SK-N-MC (cell line): Measurements from ENCODE around the gene LRFN4.

Experiments
- EZH2 ChIP-seq: fragments of 200-600 bp; sonication (generic); IDR thresholded peaks from one replicate; pipeline ENCODE4 v1.6.1; 2017; ENCODE audit warnings: antibody characterized with exemption
- FOXP2 ChIP-seq: optimal IDR thresholded peaks from 2 replicates; pipeline ENCODE3; 2011; ENCODE audit warnings: mild to moderate bottlenecking, moderate library complexity; ENCODE audit not compliant: insufficient read depth; ENCODE audit errors: extremely low read length, control extremely low read depth
- POLR2AphosphoS5 ChIP-seq: IDR thresholded peaks from 2 replicates; pipeline ENCODE4 v1.6.1; 2012; ENCODE audit warnings: mild to moderate bottlenecking, low read depth, low read length, borderline replicate concordance

DNA sequence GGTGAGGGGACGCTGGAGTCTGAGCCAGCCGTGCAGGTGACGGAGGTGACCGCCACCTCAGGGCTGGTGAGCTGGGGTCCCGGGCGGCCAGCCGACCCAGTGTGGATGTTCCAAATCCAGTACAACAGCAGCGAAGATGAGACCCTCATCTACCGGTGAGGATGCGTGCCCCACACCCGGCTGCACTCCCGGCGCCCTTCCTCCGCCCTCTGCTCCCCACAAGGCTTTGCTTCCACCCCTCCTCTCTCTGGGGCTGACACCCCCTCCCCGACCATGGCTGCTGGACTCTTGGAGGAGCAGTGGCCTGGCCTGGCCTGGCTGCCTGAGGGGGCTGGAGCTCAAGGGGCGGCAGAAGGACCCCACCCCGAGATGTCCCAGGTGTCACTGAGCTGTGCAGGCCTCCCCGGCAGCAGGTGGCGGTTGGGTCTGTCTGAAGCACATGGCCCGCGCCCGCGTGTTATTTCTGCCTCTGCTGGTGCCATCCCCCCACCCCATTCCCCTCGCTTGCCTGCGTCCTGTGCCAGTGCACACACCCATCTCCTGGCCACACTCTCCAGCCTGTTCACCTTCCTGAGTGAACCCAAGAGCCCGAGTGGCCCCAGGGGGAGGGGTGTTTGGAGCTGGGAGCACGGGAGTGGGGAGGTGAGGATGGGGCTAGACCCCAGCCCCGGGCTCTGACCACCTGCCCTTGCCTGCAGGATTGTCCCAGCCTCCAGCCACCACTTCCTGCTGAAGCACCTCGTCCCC is 2.2 kb downstream of the LRFN4 start:
- TF ChIP-seq EZH2 (no peak), POLR2AphosphoS5 (no peak), FOXP2 (no peak)
